Measurements from ENCODE around the gene CARS2. TPM values are rescaled to one million over a fixed set of nuclear protein-coding genes. Genes with fewer than 3 reads are reported as not detected.

CARS2 gene
- total and polyA plus RNA-seq, 2 experiments from 2014 or later = 39.0 to 53.5 TPM

DNA sequence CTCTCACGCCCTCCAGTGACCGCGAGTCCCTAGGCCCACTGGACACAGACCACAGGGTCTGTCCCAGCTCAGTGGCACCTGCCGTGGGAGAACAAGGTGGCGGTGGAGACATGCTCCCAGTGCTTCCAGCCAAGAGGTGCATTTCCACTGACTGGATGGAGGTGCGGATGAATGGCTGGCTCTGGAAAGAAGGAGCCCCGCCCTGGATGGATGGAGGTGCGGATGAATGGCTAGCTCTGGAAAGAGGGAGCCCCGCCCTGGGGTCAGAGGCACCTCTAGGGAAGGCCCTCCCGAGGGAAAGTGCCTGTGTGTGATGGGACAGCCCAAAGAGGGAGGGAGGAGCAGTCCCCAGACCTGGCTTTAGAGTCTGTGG lies 58.6 kb downstream of the CARS2 start:
- H2AFZ ChIP-seq = no peak overlapping the region
- no peak overlapping the region for H3K4me2 ChIP-seq
- H3K4me1 ChIP-seq (ENCODE audit: insufficient read depth) = peaks cover 6% of the 10 kb centered on the region
- no peak overlapping the region; the same call in 1 of the 2 replicates for H3K27ac Mint-ChIP-seq
- H3K36me3 Mint-ChIP-seq (ENCODE audit: low read depth) = peaks cover 22% of the 10 kb centered on the region
- H3K27me3 ChIP-seq (ENCODE audit: insufficient read depth) = no peaks in the 10 kb centered on the region
- H3K79me2 ChIP-seq (replicated peaks; ENCODE audit: insufficient read depth) = no peaks in the 10 kb centered on the region
- no peaks in the 10 kb centered on the region for H3K9me3 Mint-ChIP-seq
- TF ChIP-seq, protein P1, sequence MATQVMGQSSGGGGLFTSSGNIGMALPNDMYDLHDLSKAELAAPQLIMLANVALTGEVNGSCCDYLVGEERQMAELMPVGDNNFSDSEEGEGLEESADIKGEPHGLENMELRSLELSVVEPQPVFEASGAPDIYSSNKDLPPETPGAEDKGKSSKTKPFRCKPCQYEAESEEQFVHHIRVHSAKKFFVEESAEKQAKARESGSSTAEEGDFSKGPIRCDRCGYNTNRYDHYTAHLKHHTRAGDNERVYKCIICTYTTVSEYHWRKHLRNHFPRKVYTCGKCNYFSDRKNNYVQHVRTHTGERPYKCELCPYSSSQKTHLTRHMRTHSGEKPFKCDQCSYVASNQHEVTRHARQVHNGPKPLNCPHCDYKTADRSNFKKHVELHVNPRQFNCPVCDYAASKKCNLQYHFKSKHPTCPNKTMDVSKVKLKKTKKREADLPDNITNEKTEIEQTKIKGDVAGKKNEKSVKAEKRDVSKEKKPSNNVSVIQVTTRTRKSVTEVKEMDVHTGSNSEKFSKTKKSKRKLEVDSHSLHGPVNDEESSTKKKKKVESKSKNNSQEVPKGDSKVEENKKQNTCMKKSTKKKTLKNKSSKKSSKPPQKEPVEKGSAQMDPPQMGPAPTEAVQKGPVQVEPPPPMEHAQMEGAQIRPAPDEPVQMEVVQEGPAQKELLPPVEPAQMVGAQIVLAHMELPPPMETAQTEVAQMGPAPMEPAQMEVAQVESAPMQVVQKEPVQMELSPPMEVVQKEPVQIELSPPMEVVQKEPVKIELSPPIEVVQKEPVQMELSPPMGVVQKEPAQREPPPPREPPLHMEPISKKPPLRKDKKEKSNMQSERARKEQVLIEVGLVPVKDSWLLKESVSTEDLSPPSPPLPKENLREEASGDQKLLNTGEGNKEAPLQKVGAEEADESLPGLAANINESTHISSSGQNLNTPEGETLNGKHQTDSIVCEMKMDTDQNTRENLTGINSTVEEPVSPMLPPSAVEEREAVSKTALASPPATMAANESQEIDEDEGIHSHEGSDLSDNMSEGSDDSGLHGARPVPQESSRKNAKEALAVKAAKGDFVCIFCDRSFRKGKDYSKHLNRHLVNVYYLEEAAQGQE (IDR thresholded peaks at IDR 0.05; ENCODE audit: unreplicated experiment) = no peak
- TF ChIP-seq NANOG (IDR thresholded peaks at IDR 0.05; ENCODE audit: borderline replicate concordance) = no peak
- no peaks in the 10 kb centered on the region for H3K9me2 ChIP-seq (ENCODE audit: insufficient read depth)
- peaks cover 12% of the 10 kb centered on the region for H3K27me3 Mint-ChIP-seq (ENCODE audit: insufficient read depth, low read depth, poor library complexity)
- H3K36me3 ChIP-seq (ENCODE audit: insufficient read depth) = no peaks in the 10 kb centered on the region; the same call in 1 of the 2 replicates
- H4K20me1 ChIP-seq (replicated peaks; ENCODE audit: insufficient read depth) = peaks cover 10% of the 10 kb centered on the region
- no peak overlapping the region for H3K4me3 ChIP-seq
- no peak for DNase-seq (ENCODE audit: low spot score)
- peaks cover 21% of the 10 kb centered on the region for H3K4me1 Mint-ChIP-seq
- no peak overlapping the region for H3K4me3 Mint-ChIP-seq
- H3K27ac ChIP-seq (ENCODE audit: low read depth) = no peak overlapping the region
- H3F3A ChIP-seq (replicated peaks; ENCODE audit: low read depth) = peaks cover 10% of the 10 kb centered on the region
- no peak for ATAC-seq

DNA sequence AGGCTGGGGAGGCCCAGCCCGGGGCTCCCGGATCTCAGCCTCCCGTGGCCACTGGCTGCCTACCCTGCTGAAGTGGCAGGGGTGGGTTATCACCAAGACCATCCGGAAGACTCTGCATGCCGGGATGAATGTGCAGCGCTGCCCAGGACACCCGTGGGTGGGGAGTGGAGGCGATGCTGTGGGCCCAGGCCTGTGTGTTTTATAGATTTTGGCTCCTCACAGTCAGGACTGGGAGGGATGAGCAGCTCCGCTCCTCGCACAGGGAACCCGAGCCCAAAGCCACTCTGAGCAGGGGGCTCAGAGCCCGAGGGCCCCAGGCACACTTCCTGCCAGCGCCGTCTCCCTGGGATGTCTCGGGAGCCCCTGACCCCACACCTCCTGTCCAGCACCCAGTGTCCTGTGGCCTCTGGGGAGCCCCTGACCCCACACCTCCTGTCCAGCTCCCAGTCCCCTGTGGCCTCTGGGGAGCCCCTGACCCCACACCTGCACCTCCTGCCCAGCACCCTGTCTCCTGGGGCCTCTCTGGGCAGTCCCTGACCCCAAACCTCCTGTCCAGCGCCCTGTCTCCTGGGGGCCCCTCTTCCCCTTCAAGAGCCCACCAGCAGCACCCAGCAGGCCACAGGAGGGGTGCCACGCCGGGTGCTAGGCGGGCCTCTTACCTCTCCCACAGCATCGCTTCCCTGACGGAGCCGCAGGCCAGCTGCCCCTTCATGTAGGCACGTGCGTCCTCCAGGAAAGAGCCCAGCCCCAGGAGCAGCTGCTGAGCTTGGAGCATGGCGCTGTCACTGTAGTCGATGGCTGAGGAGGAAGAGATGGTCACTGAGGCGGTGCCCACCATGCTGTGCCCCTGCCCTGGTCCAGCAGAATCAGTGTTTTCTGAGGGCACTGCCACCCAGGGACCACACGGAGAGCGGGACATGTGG lies 59.2 kb downstream of the CARS2 start:
- peaks cover 10% of the 10 kb centered on the region for H3F3A ChIP-seq (replicated peaks; ENCODE audit: low read depth)
- no peaks in the 10 kb centered on the region for H3K9me2 ChIP-seq (ENCODE audit: insufficient read depth)
- peaks cover 19% of the 10 kb centered on the region for H3K4me1 Mint-ChIP-seq
- no peaks in the 10 kb centered on the region for H3K79me2 ChIP-seq (replicated peaks; ENCODE audit: insufficient read depth)
- H3K36me3 ChIP-seq (ENCODE audit: insufficient read depth) = no peaks in the 10 kb centered on the region; the same call in 1 of the 2 replicates
- H3K27me3 ChIP-seq (ENCODE audit: insufficient read depth) = no peaks in the 10 kb centered on the region
- H3K4me3 Mint-ChIP-seq = no peak overlapping the region
- H3K4me2 ChIP-seq = no peak overlapping the region
- H3K4me1 ChIP-seq (ENCODE audit: insufficient read depth) = peaks cover 6% of the 10 kb centered on the region
- no peak for DNase-seq (ENCODE audit: low spot score)
- H3K36me3 Mint-ChIP-seq (ENCODE audit: low read depth) = peaks cover 22% of the 10 kb centered on the region
- peaks cover 11% of the 10 kb centered on the region for H3K27me3 Mint-ChIP-seq (ENCODE audit: insufficient read depth, low read depth, poor library complexity)
- no peaks in the 10 kb centered on the region for H3K9me3 Mint-ChIP-seq
- no peak overlapping the region for H2AFZ ChIP-seq
- peaks cover 10% of the 10 kb centered on the region for H4K20me1 ChIP-seq (replicated peaks; ENCODE audit: insufficient read depth)
- H3K27ac Mint-ChIP-seq = no peak overlapping the region
- no peak overlapping the region for H3K4me3 ChIP-seq
- ATAC-seq = no peak
- H3K27ac ChIP-seq (ENCODE audit: low read depth) = no peak overlapping the region
- TF ChIP-seq ZNF114 (CRISPR knock-in tag; IDR thresholded peaks at IDR 0.05) = no peak
- TF ChIP-seq, protein P1 (IDR thresholded peaks at IDR 0.05; ENCODE audit: unreplicated experiment) = no peak
- TF ChIP-seq ZNF331 (CRISPR knock-in tag; IDR thresholded peaks at IDR 0.05; ENCODE audit: low read depth) = no peak
- TF ChIP-seq EZH2 (IDR thresholded peaks at IDR 0.05; ENCODE audit: low read depth, unreplicated experiment) = no peak
- TF ChIP-seq, protein P2, sequence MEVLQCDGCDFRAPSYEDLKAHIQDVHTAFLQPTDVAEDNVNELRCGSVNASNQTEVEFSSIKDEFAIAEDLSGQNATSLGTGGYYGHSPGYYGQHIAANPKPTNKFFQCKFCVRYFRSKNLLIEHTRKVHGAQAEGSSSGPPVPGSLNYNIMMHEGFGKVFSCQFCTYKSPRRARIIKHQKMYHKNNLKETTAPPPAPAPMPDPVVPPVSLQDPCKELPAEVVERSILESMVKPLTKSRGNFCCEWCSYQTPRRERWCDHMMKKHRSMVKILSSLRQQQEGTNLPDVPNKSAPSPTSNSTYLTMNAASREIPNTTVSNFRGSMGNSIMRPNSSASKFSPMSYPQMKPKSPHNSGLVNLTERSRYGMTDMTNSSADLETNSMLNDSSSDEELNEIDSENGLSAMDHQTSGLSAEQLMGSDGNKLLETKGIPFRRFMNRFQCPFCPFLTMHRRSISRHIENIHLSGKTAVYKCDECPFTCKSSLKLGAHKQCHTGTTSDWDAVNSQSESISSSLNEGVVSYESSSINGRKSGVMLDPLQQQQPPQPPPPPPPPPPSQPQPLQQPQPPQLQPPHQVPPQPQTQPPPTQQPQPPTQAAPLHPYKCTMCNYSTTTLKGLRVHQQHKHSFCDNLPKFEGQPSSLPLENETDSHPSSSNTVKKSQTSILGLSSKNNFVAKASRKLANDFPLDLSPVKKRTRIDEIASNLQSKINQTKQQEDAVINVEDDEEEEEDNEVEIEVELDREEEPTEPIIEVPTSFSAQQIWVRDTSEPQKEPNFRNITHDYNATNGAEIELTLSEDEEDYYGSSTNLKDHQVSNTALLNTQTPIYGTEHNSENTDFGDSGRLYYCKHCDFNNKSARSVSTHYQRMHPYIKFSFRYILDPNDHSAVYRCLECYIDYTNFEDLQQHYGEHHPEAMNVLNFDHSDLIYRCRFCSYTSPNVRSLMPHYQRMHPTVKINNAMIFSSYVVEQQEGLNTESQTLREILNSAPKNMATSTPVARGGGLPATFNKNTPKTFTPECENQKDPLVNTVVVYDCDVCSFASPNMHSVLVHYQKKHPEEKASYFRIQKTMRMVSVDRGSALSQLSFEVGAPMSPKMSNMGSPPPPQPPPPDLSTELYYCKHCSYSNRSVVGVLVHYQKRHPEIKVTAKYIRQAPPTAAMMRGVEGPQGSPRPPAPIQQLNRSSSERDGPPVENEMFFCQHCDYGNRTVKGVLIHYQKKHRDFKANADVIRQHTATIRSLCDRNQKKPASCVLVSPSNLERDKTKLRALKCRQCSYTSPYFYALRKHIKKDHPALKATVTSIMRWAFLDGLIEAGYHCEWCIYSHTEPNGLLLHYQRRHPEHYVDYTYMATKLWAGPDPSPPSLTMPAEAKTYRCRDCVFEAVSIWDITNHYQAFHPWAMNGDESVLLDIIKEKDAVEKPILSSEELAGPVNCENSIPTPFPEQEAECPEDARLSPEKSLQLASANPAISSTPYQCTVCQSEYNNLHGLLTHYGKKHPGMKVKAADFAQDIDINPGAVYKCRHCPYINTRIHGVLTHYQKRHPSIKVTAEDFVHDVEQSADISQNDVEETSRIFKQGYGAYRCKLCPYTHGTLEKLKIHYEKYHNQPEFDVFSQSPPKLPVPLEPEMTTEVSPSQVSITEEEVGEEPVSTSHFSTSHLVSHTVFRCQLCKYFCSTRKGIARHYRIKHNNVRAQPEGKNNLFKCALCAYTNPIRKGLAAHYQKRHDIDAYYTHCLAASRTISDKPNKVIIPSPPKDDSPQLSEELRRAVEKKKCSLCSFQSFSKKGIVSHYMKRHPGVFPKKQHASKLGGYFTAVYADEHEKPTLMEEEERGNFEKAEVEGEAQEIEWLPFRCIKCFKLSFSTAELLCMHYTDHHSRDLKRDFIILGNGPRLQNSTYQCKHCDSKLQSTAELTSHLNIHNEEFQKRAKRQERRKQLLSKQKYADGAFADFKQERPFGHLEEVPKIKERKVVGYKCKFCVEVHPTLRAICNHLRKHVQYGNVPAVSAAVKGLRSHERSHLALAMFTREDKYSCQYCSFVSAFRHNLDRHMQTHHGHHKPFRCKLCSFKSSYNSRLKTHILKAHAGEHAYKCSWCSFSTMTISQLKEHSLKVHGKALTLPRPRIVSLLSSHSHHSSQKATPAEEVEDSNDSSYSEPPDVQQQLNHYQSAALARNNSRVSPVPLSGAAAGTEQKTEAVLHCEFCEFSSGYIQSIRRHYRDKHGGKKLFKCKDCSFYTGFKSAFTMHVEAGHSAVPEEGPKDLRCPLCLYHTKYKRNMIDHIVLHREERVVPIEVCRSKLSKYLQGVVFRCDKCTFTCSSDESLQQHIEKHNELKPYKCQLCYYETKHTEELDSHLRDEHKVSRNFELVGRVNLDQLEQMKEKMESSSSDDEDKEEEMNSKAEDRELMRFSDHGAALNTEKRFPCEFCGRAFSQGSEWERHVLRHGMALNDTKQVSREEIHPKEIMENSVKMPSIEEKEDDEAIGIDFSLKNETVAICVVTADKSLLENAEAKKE (CRISPR knock-in tag; IDR thresholded peaks at IDR 0.05) = no peak
- TF ChIP-seq NANOG (IDR thresholded peaks at IDR 0.05; ENCODE audit: borderline replicate concordance) = no peak

Data from GM23338 (cell line).